Astrocyte (in vitro differentiated cells and primary cell): ENCODE data around the gene TRIM3.

ENCODE experiments used
- EZH2 ChIP-seq: IDR thresholded peaks from 2 replicates; pipeline ENCODE4 v1.6.1; 2012; ENCODE audit warnings: mild to moderate bottlenecking, low read length, inconsistent platforms; ENCODE audit not compliant: insufficient read depth
- TF ChIP-seq, protein P1 (sequence below): IDR thresholded peaks from 2 replicates; pipeline ENCODE4 v1.5.1; 2011; ENCODE audit warnings: low read depth, mild to moderate bottlenecking, inconsistent platforms, low read length, moderate library complexity; ENCODE audit not compliant: insufficient read depth

- TF ChIP-seq, protein P1, sequence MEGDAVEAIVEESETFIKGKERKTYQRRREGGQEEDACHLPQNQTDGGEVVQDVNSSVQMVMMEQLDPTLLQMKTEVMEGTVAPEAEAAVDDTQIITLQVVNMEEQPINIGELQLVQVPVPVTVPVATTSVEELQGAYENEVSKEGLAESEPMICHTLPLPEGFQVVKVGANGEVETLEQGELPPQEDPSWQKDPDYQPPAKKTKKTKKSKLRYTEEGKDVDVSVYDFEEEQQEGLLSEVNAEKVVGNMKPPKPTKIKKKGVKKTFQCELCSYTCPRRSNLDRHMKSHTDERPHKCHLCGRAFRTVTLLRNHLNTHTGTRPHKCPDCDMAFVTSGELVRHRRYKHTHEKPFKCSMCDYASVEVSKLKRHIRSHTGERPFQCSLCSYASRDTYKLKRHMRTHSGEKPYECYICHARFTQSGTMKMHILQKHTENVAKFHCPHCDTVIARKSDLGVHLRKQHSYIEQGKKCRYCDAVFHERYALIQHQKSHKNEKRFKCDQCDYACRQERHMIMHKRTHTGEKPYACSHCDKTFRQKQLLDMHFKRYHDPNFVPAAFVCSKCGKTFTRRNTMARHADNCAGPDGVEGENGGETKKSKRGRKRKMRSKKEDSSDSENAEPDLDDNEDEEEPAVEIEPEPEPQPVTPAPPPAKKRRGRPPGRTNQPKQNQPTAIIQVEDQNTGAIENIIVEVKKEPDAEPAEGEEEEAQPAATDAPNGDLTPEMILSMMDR = no peak
- TF ChIP-seq EZH2 = no peak
Observed at GRCh38 chr11:6472934-6473333, 807 bp downstream of the TRIM3 start.
